HL-60 (cell line): ENCODE results near the gene MND1.

Source experiments
- CTCF ChIP-seq: IDR thresholded peaks from one replicate; pipeline ENCODE4 v1.5.1; 2011; ENCODE audit warnings: low read length, control low read depth, inconsistent platforms; ENCODE audit not compliant: insufficient read depth
- GABPA ChIP-seq: IDR thresholded peaks from 2 replicates; pipeline ENCODE4 v1.6.1; 2012; ENCODE audit warnings: low read depth
- POLR2AphosphoS5 ChIP-seq: IDR thresholded peaks from 2 replicates; pipeline ENCODE4 v1.6.1; 2012; ENCODE audit warnings: low read depth

- TF ChIP-seq CTCF (no peak), POLR2AphosphoS5 (no peak), GABPA (no peak)
Observed at GRCh38 chr4:153433754-153434105, 89.2 kb downstream of the MND1 start.
